GM21717 (cell line): Measurements from ENCODE around the gene ZNF214.

Experiments used
- ATAC-seq: cut with Tn5 transposase; IDR thresholded peaks from one replicate; pipeline ENCODE4 v1.9.1; 2021; ENCODE audit warnings: mild to moderate bottlenecking, moderate library complexity; ENCODE audit not compliant: unreplicated experiment

Gene ZNF214

GRCh38 chr11:7020183-7020917 is at the start of gene ZNF214, which contains the start of gene NLRP14:
Gene ZNF214, minus strand, starts transcription at chr11:7020346. Its CDS starts 17,511 bp downstream, at chr11:7002835.
Gene NLRP14, plus strand, starts transcription at chr11:7020479. Its CDS starts 18,108 bp downstream, at chr11:7038587.
- ATAC-seq, result peak; percentile 81

- ATAC-seq, result no peak
Observed at GRCh38 chr11:7062534-7062933, 42.4 kb upstream of the ZNF214 start.

GRCh38 chr11:7060868-7061267 is 40.7 kb upstream of the ZNF214 start:
- ATAC-seq, result no peak

GRCh38 chr11:7057641-7058040 is 37.5 kb upstream of the ZNF214 start:
- no peak for ATAC-seq

GRCh38 chr11:7056828-7057513 is 36.8 kb upstream of the ZNF214 start:
- no peak for ATAC-seq

- no peak for ATAC-seq
Observed at GRCh38 chr11:7050191-7050590, 30.0 kb upstream of the ZNF214 start.

- ATAC-seq, result no peak
Observed at GRCh38 chr11:7046474-7047175, 26.5 kb upstream of the ZNF214 start.

GRCh38 chr11:7034019-7034418 is 13.9 kb upstream of the ZNF214 start:
- no peak for ATAC-seq

GRCh38 chr11:7032692-7033091 is 12.5 kb upstream of the ZNF214 start:
- no peak for ATAC-seq

GRCh38 chr11:7031471-7031871 is 11.3 kb upstream of the ZNF214 start:
- no peak for ATAC-seq

GRCh38 chr11:7030836-7031235 is 10.7 kb upstream of the ZNF214 start:
- ATAC-seq, result no peak

- ATAC-seq, result no peak
Observed at GRCh38 chr11:7028141-7028540, 8.0 kb upstream of the ZNF214 start.

- ATAC-seq, result no peak
Observed at GRCh38 chr11:7021318-7021717, 1.2 kb upstream of the ZNF214 start.

GRCh38 chr11:7019500-7020182 is 505 bp downstream of the ZNF214 start:
- peak; percentile 29 for ATAC-seq

GRCh38 chr11:7016011-7016410 is 4.1 kb downstream of the ZNF214 start:
- no peak for ATAC-seq

GRCh38 chr11:7014118-7014517 is 6.0 kb downstream of the ZNF214 start:
- no peak for ATAC-seq

- peak; percentile 59 for ATAC-seq
Observed at GRCh38 chr11:7004482-7004881, 15.7 kb downstream of the ZNF214 start.

GRCh38 chr11:6995703-6996102 is 24.4 kb downstream of the ZNF214 start:
- ATAC-seq, result no peak

- no peak for ATAC-seq
Observed at GRCh38 chr11:6992457-6993417, 27.4 kb downstream of the ZNF214 start.

- ATAC-seq, result no peak
Observed at GRCh38 chr11:6992026-6992425, 28.1 kb downstream of the ZNF214 start.
